Measurements from ENCODE around the gene CHST9.
"Not testable (repeated sequence)": the region's sequence is repeated elsewhere in the genome, so short reads cannot be mapped to it uniquely, and the experiment has no call there.

Gene CHST9

DNA sequence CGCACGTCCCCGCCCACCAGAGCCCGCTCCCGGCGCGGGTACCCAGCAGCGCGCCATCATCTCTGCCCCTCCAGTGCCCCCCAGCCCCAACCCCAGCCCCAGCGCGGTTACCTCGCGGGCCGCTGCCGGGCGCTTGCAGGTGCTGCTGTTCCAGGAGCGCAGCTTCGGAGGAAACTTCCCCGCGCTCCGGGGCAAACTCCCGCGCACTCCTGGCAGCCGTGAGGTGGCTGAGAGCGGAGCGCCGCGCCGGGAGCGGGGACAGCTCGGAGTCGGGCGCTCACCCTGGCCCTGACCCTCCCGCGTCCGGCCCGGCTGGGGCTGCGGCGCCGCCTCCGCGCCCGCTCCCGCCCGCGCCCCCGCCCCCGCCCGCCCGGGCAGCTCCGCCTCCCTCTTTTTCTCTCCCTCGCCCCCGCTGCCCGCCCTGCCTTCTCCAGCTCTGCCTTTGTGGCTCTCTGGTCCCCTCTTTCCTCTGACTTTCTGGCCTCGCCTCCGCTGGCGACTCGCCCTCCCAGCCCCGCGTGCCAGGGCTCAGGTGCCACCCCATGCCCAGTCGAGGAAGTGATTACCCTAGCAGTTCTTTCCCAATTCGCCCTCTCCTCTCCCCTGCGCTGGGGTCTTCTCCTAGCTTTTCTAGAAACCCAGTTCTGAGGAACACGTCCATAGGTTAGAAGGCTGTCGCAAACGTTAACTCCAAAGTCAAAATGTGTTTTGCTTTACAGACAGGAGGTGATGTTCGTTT lies at the start of gene CHST9:
CHST9 (minus strand) TSS at position 284 of the 739 bp plus-strand sequence. CDS start 42,499 bp downstream, outside the sequence.
- DNase-seq (ENCODE audit: low read depth), result no peak

DNA sequence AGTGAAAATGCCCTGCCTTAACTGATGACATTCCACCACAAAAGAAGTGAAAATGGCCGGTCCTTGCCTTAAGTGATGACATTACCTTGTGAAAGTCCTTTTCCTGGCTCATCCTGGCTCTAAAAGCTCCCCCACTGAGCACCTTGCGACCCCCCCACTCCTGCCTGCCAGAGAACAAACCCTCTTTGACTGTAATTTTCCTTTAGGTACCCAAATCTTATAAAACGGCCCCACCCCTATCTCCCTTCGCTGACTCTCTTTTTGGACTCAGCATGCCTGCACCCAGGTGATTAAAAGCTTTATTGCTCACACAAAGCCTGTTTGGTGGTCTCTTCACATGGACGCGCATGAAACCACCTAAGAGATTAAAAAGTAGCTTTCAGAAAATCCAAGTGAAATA lies 47.2 kb upstream of the CHST9 start:
- not testable (repeated sequence) for DNase-seq (ENCODE audit: low read depth)

GRCh38 chr18:27231671-27232070 lies 46.6 kb upstream of the CHST9 start:
- DNase-seq (ENCODE audit: low read depth), result not testable (repeated sequence)

GRCh38 chr18:27231221-27231620 lies 46.1 kb upstream of the CHST9 start:
- DNase-seq (ENCODE audit: low read depth), result not testable (repeated sequence)

- DNase-seq (ENCODE audit: low read depth), result no peak
Observed at GRCh38 chr18:27227721-27228120, 42.6 kb upstream of the CHST9 start.

DNA sequence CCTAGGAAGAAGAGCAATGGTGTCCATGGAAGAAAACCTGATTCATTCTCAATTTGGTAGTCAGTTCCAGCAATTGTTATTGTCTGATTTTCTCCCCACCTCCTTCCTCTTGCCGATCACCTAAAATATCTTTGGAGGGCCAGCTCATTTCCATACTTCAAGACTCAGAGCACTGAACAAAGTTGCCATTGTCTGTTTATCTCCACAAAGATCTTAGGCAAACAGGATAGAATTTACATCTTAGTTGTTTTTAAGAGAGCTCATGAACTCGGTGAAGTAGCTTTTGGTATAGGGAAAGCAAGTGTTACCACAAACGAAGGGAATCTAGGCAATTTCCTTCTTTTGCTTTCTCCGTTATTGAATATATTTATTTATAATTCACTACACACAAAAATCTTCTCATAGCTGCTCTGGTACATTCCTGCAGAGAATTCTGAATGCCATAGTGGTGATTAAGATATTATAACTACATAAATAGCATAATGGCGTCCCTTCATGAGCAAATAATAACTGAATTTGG lies 41.5 kb upstream of the CHST9 start:
- DNase-seq (ENCODE audit: low read depth), result no peak

- DNase-seq (ENCODE audit: low read depth), result no peak
Observed at GRCh38 chr18:27225947-27226481, 40.9 kb upstream of the CHST9 start.

DNA sequence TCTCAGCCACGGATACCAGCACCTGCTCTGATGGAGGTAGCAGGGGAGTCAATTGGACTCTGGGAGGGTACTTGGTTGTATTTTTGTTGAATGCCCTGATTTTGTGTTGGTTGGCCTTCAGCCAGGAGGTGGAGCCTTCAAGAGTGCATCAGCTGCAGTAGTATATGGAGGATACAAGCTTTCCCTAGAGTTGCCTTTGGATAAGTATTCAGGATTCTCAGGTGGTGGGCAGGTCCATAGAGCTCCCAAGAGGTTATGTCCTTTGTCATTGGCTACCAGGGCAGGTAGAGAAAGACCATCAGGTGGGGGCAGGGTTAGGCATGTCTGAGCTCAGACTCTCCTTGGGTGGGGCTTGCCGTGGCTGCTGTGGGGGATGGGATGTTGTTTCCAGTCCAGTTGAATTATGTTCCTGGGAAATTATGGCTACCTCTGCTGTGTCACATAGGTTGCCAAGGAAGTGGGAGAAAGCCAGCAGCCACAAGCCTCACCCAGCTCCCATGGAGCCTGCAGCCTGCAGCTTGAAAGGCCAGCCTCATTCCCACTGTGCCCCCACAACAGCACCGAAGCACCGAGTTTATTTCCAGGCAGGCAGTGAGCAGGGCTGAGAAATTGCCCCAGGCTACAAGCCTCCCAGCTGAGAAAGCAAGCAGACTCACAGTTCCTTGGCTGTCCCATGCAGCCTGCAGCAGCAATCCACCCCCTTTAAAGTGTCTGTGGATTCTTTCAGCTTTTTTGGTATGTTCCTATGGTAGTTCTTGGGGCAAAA lies 38.6 kb upstream of the CHST9 start:
- DNase-seq (ENCODE audit: low read depth), result no peak

DNA sequence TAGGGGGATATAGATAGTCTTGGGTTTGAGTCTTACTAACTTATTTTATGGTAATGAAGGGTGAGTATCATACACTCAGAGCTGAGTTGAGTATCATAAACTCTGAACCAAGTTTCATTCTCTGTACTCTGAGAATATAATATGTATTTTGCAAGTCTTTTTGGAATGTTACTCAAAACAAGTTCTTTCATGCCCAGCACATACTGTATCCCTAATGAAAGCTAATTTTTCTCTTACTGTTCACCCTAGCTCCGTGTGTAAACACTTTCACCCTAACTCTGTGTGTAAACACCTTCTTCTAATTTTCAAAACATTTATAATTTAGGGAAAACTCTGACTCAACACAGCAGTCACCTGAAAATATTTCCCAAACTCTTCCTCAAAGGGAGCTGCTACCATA lies 29.7 kb upstream of the CHST9 start:
- DNase-seq (ENCODE audit: low read depth), result no peak

GRCh38 chr18:27213123-27213717 lies 28.1 kb upstream of the CHST9 start:
- no peak for DNase-seq (ENCODE audit: low read depth)

GRCh38 chr18:27211569-27211968 lies 26.5 kb upstream of the CHST9 start:
- no peak for DNase-seq (ENCODE audit: low read depth)

GRCh38 chr18:27206411-27206810 lies 21.3 kb upstream of the CHST9 start:
- no peak for DNase-seq (ENCODE audit: low read depth)

DNA sequence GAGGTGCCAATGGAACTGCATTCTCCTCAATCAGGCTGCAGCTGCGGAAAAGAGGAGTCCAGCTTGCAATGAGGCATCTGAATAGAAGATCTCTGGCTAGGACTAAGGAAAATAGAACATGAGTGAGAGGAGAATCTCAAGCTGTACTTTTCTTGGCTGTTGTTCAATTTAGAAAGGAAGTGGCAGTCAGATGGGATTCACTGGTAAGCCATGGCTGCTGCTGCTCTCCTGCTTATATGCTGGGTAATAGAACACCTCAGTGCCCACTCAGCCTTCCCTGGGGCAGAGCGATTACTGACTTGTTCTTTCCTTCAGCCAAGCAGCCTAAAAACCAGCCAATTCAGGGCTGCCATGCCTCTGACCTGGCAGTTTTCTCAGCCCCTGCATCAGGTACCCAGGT lies 17.6 kb upstream of the CHST9 start:
- no peak for DNase-seq (ENCODE audit: low read depth)

GRCh38 chr18:27198036-27198435 lies 12.9 kb upstream of the CHST9 start:
- DNase-seq (ENCODE audit: low read depth), result no peak

DNA sequence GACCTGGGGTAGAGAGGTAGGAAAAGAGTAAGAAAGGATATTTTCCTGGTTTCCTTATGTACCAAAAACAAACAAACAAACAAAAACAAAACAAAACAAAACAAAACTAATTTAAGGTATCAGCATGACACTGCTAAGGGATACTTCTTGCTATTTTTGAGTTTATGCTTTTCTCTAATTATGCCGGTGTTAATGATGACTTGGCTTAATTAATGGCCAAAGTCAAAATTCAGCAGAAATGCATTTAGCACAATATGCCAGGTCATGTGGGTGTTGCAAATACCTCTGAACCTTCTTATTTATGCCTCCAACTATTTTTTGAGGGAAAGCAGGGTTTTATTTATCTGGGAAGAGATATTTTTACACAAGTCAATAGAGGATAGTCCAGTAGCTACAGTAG lies 3.2 kb upstream of the CHST9 start:
- DNase-seq (ENCODE audit: low read depth), result no peak

DNA sequence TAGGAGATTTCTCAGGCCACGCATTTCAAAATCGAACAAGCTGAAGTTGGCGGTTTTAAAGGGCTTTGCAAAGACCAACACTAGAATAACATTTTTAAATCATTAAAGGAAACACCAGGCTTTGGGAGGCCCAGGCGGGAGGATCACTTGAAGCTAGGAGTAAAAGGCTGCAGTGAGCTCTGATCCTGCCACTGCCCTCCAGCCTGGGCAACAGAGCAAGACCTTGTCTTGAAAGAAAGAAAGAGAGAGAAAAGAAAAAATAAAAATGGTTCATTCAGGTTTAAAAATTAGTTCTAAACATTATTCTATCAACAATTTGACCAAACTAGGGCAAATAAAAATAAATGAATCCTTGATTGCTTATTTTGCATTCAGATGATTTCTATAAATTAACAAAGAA lies 789 bp upstream of the CHST9 start:
- no peak for DNase-seq (ENCODE audit: low read depth)

- DNase-seq (ENCODE audit: low read depth), result no peak
Observed at GRCh38 chr18:27184115-27185024, 738 bp downstream of the CHST9 start.

GRCh38 chr18:27181726-27182125 lies 3.4 kb downstream of the CHST9 start:
- no peak for DNase-seq (ENCODE audit: low read depth)

GRCh38 chr18:27178424-27178823 lies 6.7 kb downstream of the CHST9 start:
- no peak for DNase-seq (ENCODE audit: low read depth)

DNA sequence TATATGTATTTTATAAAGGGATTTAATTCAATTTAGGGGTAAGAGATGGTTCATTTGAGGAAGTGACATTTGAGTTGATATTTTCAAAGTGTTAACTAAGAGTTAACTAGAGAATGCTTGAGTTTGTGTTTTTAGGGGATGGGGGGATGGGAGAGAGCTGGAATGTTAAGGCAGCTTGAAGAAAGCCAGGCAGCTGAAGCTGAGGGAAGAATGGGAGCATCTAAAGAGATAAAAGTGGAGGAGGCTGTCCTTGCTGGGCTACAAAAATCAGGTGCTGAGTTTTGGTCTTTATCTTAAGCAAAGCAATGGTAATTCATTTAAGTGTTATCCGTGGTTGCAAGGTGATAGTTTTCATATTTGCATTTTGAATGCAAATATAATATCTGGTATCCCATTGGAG lies 9.2 kb downstream of the CHST9 start:
- no peak for DNase-seq (ENCODE audit: low read depth)

DNA sequence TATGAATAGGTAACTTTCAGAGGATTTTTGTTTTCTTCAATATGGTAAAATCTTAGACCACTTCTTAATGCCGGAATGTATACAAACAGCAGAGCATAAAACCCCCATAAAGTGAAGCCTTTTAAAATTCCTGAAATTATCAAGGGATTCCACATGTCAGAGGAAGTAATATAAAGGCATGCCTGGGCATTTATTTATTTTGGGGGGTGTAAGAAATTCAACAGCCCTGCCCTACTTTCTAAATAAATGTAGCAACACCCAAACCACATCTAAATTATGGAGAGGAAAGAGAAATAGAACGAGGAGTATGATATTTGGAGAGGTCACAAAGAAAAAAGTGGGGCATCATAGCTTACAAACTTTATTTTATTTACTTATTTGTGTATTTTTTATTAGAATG lies 9.9 kb downstream of the CHST9 start:
- no peak for DNase-seq (ENCODE audit: low read depth)

- DNase-seq (ENCODE audit: low read depth), result no peak
Observed at GRCh38 chr18:27171993-27172392, 13.1 kb downstream of the CHST9 start.
